Measurements from ENCODE around the gene TGM6. TPM values are rescaled to one million over a fixed set of nuclear protein-coding genes. Genes with fewer than 3 reads are reported as not detected.
A peak's percentile ranks its signal among the peaks of the same experiment; 100 is the strongest.
"Not testable (repeated sequence)": the region's sequence is repeated elsewhere in the genome, so short reads cannot be mapped to it uniquely, and the experiment has no call there.

The TGM6 gene
- total and polyA plus RNA-seq, 5 donors from 2014 or later, result not detected

- DNase-seq, result no peak
- no peak overlapping the region for H3K4me3 Mint-ChIP-seq
- no peaks in the 10 kb centered on the region for H3K4me1 ChIP-seq (ENCODE audit: control insufficient read depth, insufficient read depth, low read length, poor library complexity, severe bottlenecking)
- no peak overlapping the region for H3K27ac ChIP-seq (ENCODE audit: insufficient read depth, low read length, poor library complexity, severe bottlenecking)
- H3K27me3 ChIP-seq (ENCODE audit: control insufficient read depth, insufficient read depth, low read length), result peaks cover 2% of the 10 kb centered on the region
- no peaks in the 10 kb centered on the region for H3K36me3 Mint-ChIP-seq
- no peaks in the 10 kb centered on the region for H3K27me3 Mint-ChIP-seq
- no peak overlapping the region for H3K4me3 ChIP-seq (ENCODE audit: low read depth, low read length)
- H3K36me3 ChIP-seq (ENCODE audit: control insufficient read depth, insufficient read depth, low read length), result no peaks in the 10 kb centered on the region
- peaks cover 0 to 2% (median 0%) of the 10 kb centered on the region in 7 donors for H3K9me3 Mint-ChIP-seq
- H3K27ac Mint-ChIP-seq, result no peak overlapping the region
- no peak for ATAC-seq (ENCODE audit: low read depth in 2 of 2)
- H3K9me3 ChIP-seq (ENCODE audit: control insufficient read depth in 2 of 2, low read length in 2 of 2), result no peaks in the 10 kb centered on the region
- H3K4me1 Mint-ChIP-seq, result no peaks in the 10 kb centered on the region
Measured at GRCh38 chr20:2399390-2399789, 18.7 kb downstream of the TGM6 start.

GRCh38 chr20:2400290-2400689 lies 19.6 kb downstream of the TGM6 start:
- Mint-ChIP-seq H3K4me1 (no peaks in the 10 kb centered on the region), H3K9me3 (peaks cover 0 to 2% (median 0%) of the 10 kb centered on the region in 7 donors), H3K27ac (no peak overlapping the region), H3K4me3 (no peak overlapping the region), H3K27me3 (no peaks in the 10 kb centered on the region), H3K36me3 (no peaks in the 10 kb centered on the region)
- Histone ChIP-seq H3K27ac (ENCODE audit: insufficient read depth, low read length, poor library complexity, severe bottlenecking) (no peak overlapping the region), H3K27me3 (ENCODE audit: control insufficient read depth, insufficient read depth, low read length) (peaks cover 2% of the 10 kb centered on the region), H3K4me1 (ENCODE audit: control insufficient read depth, insufficient read depth, low read length, poor library complexity, severe bottlenecking) (no peaks in the 10 kb centered on the region), H3K9me3 (ENCODE audit: control insufficient read depth in 2 of 2, low read length in 2 of 2) (no peaks in the 10 kb centered on the region), H3K4me3 (ENCODE audit: low read depth, low read length) (no peak overlapping the region), H3K36me3 (ENCODE audit: control insufficient read depth, insufficient read depth, low read length) (no peaks in the 10 kb centered on the region)
- no peak for ATAC-seq (ENCODE audit: low read depth in 2 of 2)
- DNase-seq, result no peak

GRCh38 chr20:2401527-2401926 lies 20.8 kb downstream of the TGM6 start:
- no peaks in the 10 kb centered on the region for H3K36me3 Mint-ChIP-seq
- Histone ChIP-seq H3K27ac (ENCODE audit: insufficient read depth, low read length, poor library complexity, severe bottlenecking) (no peak overlapping the region), H3K27me3 (ENCODE audit: control insufficient read depth, insufficient read depth, low read length) (peaks cover 2% of the 10 kb centered on the region), H3K4me1 (ENCODE audit: control insufficient read depth, insufficient read depth, low read length, poor library complexity, severe bottlenecking) (no peaks in the 10 kb centered on the region), H3K9me3 (ENCODE audit: control insufficient read depth in 2 of 2, low read length in 2 of 2) (no peaks in the 10 kb centered on the region), H3K36me3 (ENCODE audit: control insufficient read depth, insufficient read depth, low read length) (no peaks in the 10 kb centered on the region), H3K4me3 (ENCODE audit: low read depth, low read length) (no peak overlapping the region)
- no peak overlapping the region for H3K27ac Mint-ChIP-seq
- H3K9me3 Mint-ChIP-seq, result peaks cover 0 to 2% (median 0%) of the 10 kb centered on the region in 7 donors
- no peaks in the 10 kb centered on the region for H3K27me3 Mint-ChIP-seq
- H3K4me1 Mint-ChIP-seq, result no peaks in the 10 kb centered on the region
- ATAC-seq (ENCODE audit: low read depth in 2 of 2) (no peak), DNase-seq (no peak)
- no peak overlapping the region for H3K4me3 Mint-ChIP-seq

- peaks cover 2% of the 10 kb centered on the region for H3K27me3 Mint-ChIP-seq
- H3K9me3 ChIP-seq (ENCODE audit: control insufficient read depth in 2 of 2, low read length in 2 of 2), result no peaks in the 10 kb centered on the region
- DNase-seq (peak in 1 of 3 donors; percentile 4), ATAC-seq (ENCODE audit: low read depth in 2 of 2) (no peak)
- H3K27ac ChIP-seq (ENCODE audit: insufficient read depth, low read length, poor library complexity, severe bottlenecking), result no peak overlapping the region
- H3K9me3 Mint-ChIP-seq, result peaks cover 0 to 2% (median 0%) of the 10 kb centered on the region in 7 donors
- peak overlapping the region in 1 of 3 donors; percentile 35 for H3K27ac Mint-ChIP-seq
- no peaks in the 10 kb centered on the region for H3K4me1 Mint-ChIP-seq
- no peak overlapping the region for H3K4me3 ChIP-seq (ENCODE audit: low read depth, low read length)
- H3K4me1 ChIP-seq (ENCODE audit: control insufficient read depth, insufficient read depth, low read length, poor library complexity, severe bottlenecking), result no peaks in the 10 kb centered on the region
- H3K27me3 ChIP-seq (ENCODE audit: control insufficient read depth, insufficient read depth, low read length), result peaks cover 2% of the 10 kb centered on the region
- no peak overlapping the region for H3K4me3 Mint-ChIP-seq
- H3K36me3 ChIP-seq (ENCODE audit: control insufficient read depth, insufficient read depth, low read length), result no peaks in the 10 kb centered on the region
- H3K36me3 Mint-ChIP-seq, result no peaks in the 10 kb centered on the region
Measured at GRCh38 chr20:2402271-2402980, 21.7 kb downstream of the TGM6 start.

- Mint-ChIP-seq H3K27me3 (peaks cover 9% of the 10 kb centered on the region), H3K27ac (no peak overlapping the region), H3K4me3 (no peak overlapping the region), H3K4me1 (no peaks in the 10 kb centered on the region), H3K36me3 (no peaks in the 10 kb centered on the region), H3K9me3 (peaks cover 0 to 1% (median 0%) of the 10 kb centered on the region in 7 donors)
- peaks cover 8% of the 10 kb centered on the region for H3K27me3 ChIP-seq (ENCODE audit: control insufficient read depth, insufficient read depth, low read length)
- no peaks in the 10 kb centered on the region for H3K4me1 ChIP-seq (ENCODE audit: control insufficient read depth, insufficient read depth, low read length, poor library complexity, severe bottlenecking)
- no peak overlapping the region for H3K4me3 ChIP-seq (ENCODE audit: low read depth, low read length)
- no peaks in the 10 kb centered on the region for H3K36me3 ChIP-seq (ENCODE audit: control insufficient read depth, insufficient read depth, low read length)
- H3K9me3 ChIP-seq (ENCODE audit: control insufficient read depth in 2 of 2, low read length in 2 of 2), result no peaks in the 10 kb centered on the region
- DNase-seq, result no peak
- H3K27ac ChIP-seq (ENCODE audit: insufficient read depth, low read length, poor library complexity, severe bottlenecking), result no peak overlapping the region
- ATAC-seq (ENCODE audit: low read depth in 2 of 2), result no peak
Measured at GRCh38 chr20:2403291-2404052, 22.8 kb downstream of the TGM6 start.

GRCh38 chr20:2405693-2406065 lies 25.0 kb downstream of the TGM6 start:
- H3K4me3 Mint-ChIP-seq, result no peak overlapping the region
- ATAC-seq (ENCODE audit: low read depth in 2 of 2), result no peak
- no peak overlapping the region for H3K27ac Mint-ChIP-seq
- no peaks in the 10 kb centered on the region for H3K9me3 ChIP-seq (ENCODE audit: control insufficient read depth in 2 of 2, low read length in 2 of 2)
- H3K27ac ChIP-seq (ENCODE audit: insufficient read depth, low read length, poor library complexity, severe bottlenecking), result no peak overlapping the region
- H3K9me3 Mint-ChIP-seq, result peaks cover 0 to 1% (median 0%) of the 10 kb centered on the region in 7 donors
- DNase-seq, result no peak
- no peaks in the 10 kb centered on the region for H3K36me3 Mint-ChIP-seq
- H3K27me3 ChIP-seq (ENCODE audit: control insufficient read depth, insufficient read depth, low read length), result peaks cover 14% of the 10 kb centered on the region
- no peaks in the 10 kb centered on the region for H3K4me1 ChIP-seq (ENCODE audit: control insufficient read depth, insufficient read depth, low read length, poor library complexity, severe bottlenecking)
- no peak overlapping the region for H3K4me3 ChIP-seq (ENCODE audit: low read depth, low read length)
- H3K36me3 ChIP-seq (ENCODE audit: control insufficient read depth, insufficient read depth, low read length), result no peaks in the 10 kb centered on the region
- H3K4me1 Mint-ChIP-seq, result no peaks in the 10 kb centered on the region
- H3K27me3 Mint-ChIP-seq, result peaks cover 16% of the 10 kb centered on the region

- H3K27me3 Mint-ChIP-seq, result peaks cover 28% of the 10 kb centered on the region
- not testable (repeated sequence) for H3K9me3 ChIP-seq (ENCODE audit: control insufficient read depth in 2 of 2, low read length in 2 of 2); DNase-seq; H3K27ac Mint-ChIP-seq; H3K4me3 ChIP-seq (ENCODE audit: low read depth, low read length); H3K36me3 ChIP-seq (ENCODE audit: control insufficient read depth, insufficient read depth, low read length); H3K4me1 Mint-ChIP-seq; H3K36me3 Mint-ChIP-seq; ATAC-seq (ENCODE audit: low read depth in 2 of 2); H3K4me1 ChIP-seq (ENCODE audit: control insufficient read depth, insufficient read depth, low read length, poor library complexity, severe bottlenecking); H3K4me3 Mint-ChIP-seq; H3K9me3 Mint-ChIP-seq; H3K27ac ChIP-seq (ENCODE audit: insufficient read depth, low read length, poor library complexity, severe bottlenecking)
- H3K27me3 ChIP-seq (ENCODE audit: control insufficient read depth, insufficient read depth, low read length), result peaks cover 18% of the 10 kb centered on the region
Measured at GRCh38 chr20:2407355-2407754, 26.7 kb downstream of the TGM6 start.

All from CD4-positive, CD25-positive, alpha-beta regulatory T cell (primary cell).